PC-3 (cell line): ENCODE measurements around the gene L3MBTL4.

Source experiments
- CTCF ChIP-seq: fragments of 300-600 bp; sonication (generic); conservative IDR thresholded peaks from 2 replicates; pipeline ENCODE4 v1.5.1; 2017; ENCODE audit warnings: antibody characterized with exemption, low read depth, mild to moderate bottlenecking, low read length
- EZH2 ChIP-seq: fragments of 300-600 bp; sonication (generic); IDR thresholded peaks from one replicate; pipeline ENCODE4 v1.6.1; 2017; ENCODE audit warnings: antibody characterized with exemption, mild to moderate bottlenecking, low read length; ENCODE audit not compliant: unreplicated experiment

- TF ChIP-seq CTCF, result no peak
- no peak for TF ChIP-seq EZH2
Observed at GRCh38 chr18:6370886-6371635, 43.6 kb downstream of the L3MBTL4 start.
